HG03521 (cell line): ENCODE results near the gene IGF1.

Source experiments
- ATAC-seq: cut with Tn5 transposase; IDR thresholded peaks from one replicate; pipeline ENCODE4 v1.9.1; 2021; ENCODE audit warnings: mild to moderate bottlenecking, moderate library complexity; ENCODE audit not compliant: unreplicated experiment

Gene IGF1

DNA sequence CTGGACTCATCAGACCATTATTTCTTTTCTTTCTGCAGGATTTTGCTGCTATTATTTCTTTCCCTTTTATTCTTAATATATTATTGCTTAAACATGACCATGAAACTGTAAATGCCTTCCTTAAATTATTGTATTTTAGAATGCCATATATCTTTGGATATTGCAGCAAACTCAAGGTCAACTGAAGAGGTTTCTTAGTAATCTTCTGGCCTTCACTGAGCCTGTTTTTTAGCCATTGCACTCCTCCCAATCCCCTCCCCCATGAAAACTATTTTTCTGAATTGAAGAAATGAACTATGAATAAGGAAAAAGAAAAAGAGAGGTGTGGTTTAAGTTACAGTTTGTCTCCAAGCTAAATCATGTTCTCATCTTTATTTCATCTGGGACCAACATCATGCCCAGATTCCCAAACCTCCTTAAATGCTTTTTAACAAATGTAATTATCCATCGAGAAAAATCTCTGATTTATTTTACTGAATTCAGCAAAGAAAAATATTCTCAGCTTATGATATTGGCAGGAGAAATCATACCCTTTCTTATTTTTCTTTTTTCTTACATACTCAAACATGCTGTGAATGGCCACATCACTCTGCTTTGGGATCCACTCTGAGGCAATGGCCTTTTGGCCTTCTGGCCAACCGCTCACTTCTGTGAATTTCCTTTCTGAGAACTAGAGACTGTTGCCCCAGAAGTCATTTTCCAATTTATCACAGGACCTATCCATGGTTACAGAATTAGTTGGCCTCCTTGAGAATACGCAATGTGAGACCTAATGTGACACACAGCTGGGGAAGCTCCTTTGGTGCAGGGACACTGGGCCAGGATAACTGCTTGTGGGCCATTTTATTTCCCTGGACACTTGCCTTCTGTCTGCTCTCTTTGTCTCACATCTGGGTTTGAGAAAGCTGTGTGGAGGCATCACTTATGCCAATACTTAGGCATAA lies 50.9 kb downstream of the IGF1 start:
- ATAC-seq = no peak

DNA sequence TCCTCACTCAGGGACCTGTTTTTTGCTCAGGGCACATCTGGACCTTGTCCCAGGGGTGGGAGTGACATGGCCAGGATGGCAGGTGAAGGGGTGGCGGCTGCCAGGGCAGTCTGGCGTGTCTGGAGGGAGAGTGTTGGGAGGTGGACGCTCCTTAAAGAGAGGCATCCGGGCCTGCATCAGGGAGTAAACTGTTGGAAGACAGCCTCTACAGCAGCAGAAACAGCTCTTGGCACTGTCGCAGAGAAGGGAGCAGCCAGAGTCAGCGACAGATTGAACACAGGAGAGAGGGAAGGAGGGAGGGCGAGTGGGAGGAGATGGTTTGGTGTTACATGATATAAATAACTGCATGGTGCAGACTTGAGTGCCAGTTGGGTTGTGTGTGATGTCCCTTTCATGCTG lies 52.8 kb downstream of the IGF1 start:
- ATAC-seq = no peak

GRCh38 chr12:102426599-102427542 lies 53.5 kb downstream of the IGF1 start:
- no peak for ATAC-seq

GRCh38 chr12:102425109-102426039 lies 55.0 kb downstream of the IGF1 start:
- ATAC-seq = no peak

GRCh38 chr12:102423462-102423861 lies 56.9 kb downstream of the IGF1 start:
- ATAC-seq = no peak

GRCh38 chr12:102421802-102422583 lies 58.4 kb downstream of the IGF1 start:
- ATAC-seq = no peak

DNA sequence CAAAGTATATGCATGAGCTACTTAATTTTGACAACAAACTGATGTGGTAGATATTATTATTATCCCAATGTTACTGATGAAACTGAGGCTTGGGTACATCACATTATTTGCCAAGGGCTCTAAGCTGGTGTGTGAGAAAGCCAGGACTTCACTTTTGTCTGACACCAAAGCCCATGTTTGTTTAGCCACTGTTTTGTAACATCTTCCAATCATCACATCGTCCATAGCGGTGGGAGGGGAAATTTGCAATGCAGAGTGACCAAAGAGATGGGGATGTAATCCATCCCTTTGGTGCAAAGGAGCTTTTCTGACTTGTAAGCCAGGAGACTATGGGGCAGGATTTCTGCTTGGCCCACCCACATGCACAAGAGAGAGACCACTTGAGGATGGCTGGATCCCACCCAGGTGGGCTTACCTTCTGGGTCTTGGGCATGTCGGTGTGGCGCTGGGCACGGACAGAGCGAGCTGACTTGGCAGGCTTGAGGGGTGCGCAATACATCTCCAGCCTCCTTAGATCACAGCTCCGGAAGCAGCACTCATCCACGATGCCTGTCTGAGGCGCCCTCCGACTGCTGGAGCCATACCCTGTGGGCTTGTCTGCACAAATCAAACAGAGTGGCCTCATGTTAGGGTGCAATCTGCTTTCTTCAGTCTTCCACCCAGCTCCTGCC lies 61.1 kb downstream of the IGF1 start:
- ATAC-seq = no peak

DNA sequence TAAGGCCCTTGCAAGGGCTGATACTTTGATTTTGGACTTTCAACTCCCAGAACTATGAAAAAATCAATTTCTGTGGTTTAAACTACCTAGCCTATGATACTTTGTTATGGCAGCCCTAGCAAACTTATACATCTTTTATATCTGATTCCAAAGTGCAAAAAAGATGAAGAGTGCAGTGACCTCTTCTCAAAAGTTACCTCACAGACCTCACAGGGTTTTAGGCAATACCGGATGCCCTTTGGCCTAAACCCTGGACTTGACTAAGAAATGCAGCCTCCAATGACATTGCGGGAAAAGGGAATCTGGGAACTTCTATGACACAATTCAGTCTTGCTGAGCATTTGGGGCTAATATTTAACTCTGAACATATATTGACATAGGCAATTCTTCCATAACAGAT lies 63.3 kb downstream of the IGF1 start:
- ATAC-seq = no peak

GRCh38 chr12:102415515-102415914 lies 64.8 kb downstream of the IGF1 start:
- ATAC-seq = no peak

DNA sequence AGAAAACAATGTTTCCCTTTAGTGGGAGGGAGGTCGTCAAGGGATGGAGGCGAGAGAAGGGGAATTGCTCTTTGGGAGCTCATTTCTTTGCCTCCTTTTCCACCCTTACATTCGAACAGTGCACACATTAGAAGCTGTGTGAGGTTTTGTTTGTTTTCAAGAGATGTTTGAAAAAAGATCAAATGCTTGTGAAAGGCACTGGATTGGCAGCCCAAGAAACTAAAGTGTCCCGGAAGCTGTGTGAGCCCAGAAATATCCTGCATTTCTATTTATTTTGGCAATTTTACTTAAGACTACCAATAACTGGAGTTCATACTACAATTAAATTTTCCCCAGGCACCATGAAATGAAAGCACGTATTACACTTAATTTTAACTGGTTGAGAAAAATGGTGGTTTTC lies 67.0 kb downstream of the IGF1 start:
- no peak for ATAC-seq

DNA sequence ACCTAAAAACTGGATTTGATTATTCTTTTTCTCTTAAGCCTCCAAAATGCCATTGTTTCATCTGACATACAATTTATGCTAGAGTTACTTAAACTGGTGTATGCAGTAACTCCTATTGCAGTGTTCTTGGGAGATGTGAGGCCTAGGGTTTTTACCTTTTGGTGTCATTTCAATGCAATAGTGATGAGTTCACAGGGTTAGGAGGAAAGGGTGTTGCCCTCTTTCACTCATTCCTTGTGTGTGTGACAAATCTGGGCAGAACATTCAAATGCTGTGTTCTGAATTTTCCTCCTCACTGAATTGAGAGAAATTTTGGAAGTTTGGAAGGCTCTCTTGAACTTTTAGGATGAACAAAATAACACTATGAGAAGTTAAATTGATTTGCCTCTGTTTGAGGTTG lies 69.9 kb downstream of the IGF1 start:
- no peak for ATAC-seq

DNA sequence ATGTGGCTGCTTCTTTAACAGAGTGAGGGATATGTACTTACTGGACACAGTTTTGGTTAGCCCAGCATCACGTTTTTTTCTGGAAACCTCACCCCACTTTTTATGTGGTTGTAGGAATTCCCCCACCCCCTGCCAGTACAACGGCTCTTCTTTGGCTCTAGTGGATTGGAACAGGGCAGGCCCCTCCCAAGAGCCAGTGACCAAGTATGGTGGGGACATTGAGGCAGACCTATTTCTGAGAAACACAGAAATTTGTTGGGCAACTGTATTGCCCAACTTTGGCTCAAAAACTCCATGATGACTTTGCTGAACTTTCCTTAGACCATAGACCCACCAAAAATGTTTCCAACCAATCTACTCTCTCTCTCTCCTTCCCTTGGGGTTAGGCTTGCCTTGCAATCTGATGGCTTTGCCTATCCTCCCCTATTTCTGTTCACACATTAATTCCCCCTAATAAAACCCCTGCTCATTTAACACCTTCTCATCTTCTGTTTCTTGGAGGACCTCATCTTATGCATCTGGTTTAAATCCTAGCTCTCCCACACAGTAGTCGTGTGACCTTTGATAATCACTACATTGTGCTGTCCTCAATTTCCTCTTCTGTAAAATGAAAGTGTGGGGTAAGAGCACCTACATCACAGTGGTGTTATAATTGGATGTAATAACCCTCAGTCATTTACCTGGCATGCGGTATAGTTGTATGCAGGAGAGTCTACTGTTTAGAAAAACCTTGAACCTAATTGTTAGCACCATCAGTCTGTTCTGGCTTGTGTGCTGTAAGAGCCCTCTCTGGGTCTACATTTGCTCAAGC lies 71.7 kb downstream of the IGF1 start:
- no peak for ATAC-seq

GRCh38 chr12:102407776-102408486 lies 72.4 kb downstream of the IGF1 start:
- no peak for ATAC-seq

DNA sequence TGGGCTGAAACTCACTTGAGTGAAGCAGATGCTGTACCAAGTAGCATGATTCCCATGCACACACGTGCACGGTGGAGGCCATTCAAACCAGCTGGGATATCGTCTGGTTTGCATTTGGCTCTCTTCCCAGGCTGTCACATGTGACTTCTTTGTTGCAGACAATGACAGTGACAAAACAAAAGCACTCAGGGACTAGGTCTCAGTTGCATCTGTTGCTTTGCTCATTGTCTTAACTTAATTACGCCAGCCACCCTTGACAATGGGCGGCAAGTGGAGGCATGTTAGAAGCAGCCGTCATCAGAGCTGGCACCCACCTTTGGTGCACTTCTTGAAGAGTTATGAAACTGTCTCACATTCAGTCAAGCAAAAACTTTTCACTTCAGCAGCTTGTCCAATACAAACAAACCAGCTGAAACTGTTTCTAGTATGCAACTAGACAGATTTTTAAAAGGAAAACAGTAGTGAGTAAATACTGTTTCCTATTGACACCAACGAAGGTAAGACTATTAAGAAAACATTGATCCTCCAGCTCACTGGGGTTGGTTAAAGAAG lies 74.3 kb downstream of the IGF1 start:
- peak; percentile 70 for ATAC-seq

GRCh38 chr12:102401087-102401486 lies 79.3 kb downstream of the IGF1 start:
- no peak for ATAC-seq

DNA sequence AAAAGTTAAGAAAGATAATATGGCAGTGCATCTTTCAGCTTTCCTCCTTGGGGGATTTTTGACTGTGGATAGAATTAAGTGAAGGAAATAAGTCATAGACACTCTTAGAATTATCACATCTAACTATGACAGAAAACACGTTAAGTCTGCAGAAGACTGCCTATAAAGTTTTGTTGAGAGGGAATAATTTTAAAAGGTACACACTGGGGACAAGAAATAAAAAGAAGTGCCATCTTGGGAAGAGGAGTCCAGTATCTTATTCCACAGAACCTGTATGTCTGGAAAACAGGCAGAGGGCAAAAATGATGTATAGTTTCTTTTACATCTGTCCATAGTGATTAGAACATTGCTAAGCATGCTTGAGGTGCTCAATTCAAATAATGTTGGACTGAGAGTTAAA lies 80.7 kb downstream of the IGF1 start:
- no peak for ATAC-seq

DNA sequence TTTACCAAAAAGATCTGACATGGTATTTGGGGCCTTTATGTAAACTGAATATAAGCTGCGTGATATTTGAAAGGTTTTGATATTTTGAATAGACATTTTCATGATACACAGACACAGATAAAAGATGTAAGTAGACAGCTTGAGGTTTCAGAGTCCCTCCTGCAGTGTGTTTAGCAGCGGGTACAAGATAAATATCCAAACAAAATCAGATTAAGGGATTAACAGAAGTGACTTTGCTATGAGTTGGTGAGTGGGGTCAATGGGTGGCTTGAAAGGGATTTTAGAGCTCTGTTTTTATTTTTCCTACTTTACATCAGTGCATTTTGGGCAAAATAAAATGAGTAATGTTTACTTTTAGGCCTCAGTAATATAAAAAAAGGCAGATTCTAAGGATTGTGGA lies 84.1 kb downstream of the IGF1 start:
- no peak for ATAC-seq

DNA sequence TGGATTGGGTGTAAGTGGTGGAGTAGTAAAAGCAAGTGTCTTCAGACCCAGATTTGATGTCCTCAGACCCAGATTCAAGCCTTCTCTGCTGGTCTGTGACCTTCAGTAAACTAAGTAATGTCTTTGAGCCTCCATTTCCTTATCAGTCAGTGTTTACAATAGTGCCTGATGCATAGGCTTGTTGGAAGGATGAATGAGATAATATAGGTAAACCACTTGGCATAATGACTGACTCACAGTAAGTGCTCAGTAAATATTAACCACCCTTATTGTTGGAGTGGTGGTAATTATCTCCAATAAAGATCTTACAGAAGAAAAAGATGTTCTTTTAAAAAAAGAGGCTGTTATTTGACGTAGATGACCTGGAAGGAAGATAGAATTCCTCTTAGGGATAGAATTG lies 86.2 kb downstream of the IGF1 start:
- ATAC-seq = no peak
